Measurements from ENCODE around the gene THRB.

The THRB gene

GRCh38 chr3:24245056-24245455, 249.6 kb downstream of the THRB start:
- DNase-seq (ENCODE audit: insufficient read length, low spot score): no peak
- no peak for FAIRE-seq
- no peak for TF ChIP-seq CTCF (IDR thresholded peaks at IDR 0.05; ENCODE audit: insufficient read depth, missing control alignments)

DNA sequence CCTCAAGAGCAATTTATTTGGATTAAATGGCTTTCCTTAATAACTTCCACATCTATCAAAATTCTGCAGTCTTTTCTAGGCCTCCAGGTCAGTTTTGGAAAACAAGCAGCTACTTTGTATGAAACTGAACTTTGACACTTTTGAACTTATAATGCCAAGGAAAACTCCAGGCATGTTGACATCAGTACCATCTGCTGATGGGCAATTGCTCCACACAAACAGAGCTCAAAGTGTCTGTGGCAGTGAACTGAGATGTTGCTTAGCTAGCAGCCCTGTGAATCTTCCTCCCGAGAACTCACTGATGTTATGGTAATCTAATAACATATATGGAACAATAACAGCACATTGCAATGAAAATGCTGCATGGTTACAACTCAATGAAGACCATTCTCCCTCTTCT, 250.2 kb downstream of the THRB start:
- FAIRE-seq (no peak), DNase-seq (ENCODE audit: insufficient read length, low spot score) (no peak)

GRCh38 chr3:24242012-24242698, 252.5 kb downstream of the THRB start:
- FAIRE-seq (no peak), DNase-seq (ENCODE audit: insufficient read length, low spot score) (no peak)
- TF ChIP-seq CTCF (IDR thresholded peaks at IDR 0.05; ENCODE audit: insufficient read depth, missing control alignments): no peak

More for the DNA sequence above, 250.2 kb downstream of the THRB start:
- TF ChIP-seq CTCF (IDR thresholded peaks at IDR 0.05; ENCODE audit: insufficient read depth, missing control alignments): no peak

DNA sequence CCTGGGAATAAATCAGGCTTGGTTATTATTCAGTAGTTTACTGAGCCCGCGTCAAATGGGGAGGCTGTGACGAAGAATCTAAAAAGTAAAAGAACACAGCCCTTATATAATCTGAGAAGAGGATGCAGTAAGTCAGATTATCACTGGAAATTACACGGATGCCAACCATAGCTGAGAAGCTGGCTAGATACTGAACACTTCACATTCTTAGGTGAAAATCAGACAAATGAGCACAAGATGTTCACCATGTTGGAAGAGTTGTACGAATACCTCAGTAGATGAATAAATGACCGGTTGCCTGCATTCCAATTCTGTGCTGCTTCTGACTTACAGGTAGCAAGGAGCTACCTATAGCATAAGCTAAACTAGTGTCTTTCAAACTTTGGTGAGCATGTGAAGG, 254.3 kb downstream of the THRB start:
- TF ChIP-seq CTCF (IDR thresholded peaks at IDR 0.05; ENCODE audit: insufficient read depth, missing control alignments): no peak
- FAIRE-seq: no peak

GRCh38 chr3:24237971-24238706, 256.5 kb downstream of the THRB start:
- no peak for FAIRE-seq
- TF ChIP-seq CTCF (IDR thresholded peaks at IDR 0.05; ENCODE audit: insufficient read depth, missing control alignments): peak; percentile 81
- DNase-seq (ENCODE audit: insufficient read length, low spot score): no peak

More for the DNA sequence above, 254.3 kb downstream of the THRB start:
- DNase-seq (ENCODE audit: insufficient read length, low spot score): no peak

DNA sequence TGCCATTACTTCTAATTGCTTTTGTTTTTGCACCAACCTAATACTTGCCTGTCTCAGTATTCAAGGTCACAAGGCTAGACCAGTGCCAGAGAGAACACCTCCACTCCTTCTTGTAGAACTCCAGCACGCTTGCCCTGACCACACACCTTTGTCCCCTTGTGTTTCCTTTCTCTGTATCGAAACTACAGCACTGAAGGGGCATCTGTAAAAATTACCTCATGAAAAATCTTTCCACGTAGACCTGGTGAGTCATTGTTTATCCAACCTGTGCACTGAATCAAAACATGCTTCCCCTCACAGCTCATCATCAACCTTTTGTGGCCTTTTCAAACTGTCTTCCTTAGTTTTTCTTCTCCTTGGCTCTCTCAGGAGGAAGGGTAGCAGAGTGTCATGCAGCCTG, 259.5 kb downstream of the THRB start:
- FAIRE-seq: no peak
- TF ChIP-seq CTCF (IDR thresholded peaks at IDR 0.05; ENCODE audit: insufficient read depth, missing control alignments): no peak
- DNase-seq (ENCODE audit: insufficient read length, low spot score): no peak

- FAIRE-seq (no peak), DNase-seq (ENCODE audit: insufficient read length, low spot score) (no peak)
- no peak for TF ChIP-seq CTCF (IDR thresholded peaks at IDR 0.05; ENCODE audit: insufficient read depth, missing control alignments)
Measured at GRCh38 chr3:24232784-24233183, 261.9 kb downstream of the THRB start.

All from D721Med (cell line).